ENCODE data around the gene QPCT.
A peak's percentile ranks its signal among the peaks of the same experiment; 100 is the strongest.
"Not testable (repeated sequence)": the region's sequence is repeated elsewhere in the genome, so short reads cannot be mapped to it uniquely, and the experiment has no call there.

The QPCT gene

DNA sequence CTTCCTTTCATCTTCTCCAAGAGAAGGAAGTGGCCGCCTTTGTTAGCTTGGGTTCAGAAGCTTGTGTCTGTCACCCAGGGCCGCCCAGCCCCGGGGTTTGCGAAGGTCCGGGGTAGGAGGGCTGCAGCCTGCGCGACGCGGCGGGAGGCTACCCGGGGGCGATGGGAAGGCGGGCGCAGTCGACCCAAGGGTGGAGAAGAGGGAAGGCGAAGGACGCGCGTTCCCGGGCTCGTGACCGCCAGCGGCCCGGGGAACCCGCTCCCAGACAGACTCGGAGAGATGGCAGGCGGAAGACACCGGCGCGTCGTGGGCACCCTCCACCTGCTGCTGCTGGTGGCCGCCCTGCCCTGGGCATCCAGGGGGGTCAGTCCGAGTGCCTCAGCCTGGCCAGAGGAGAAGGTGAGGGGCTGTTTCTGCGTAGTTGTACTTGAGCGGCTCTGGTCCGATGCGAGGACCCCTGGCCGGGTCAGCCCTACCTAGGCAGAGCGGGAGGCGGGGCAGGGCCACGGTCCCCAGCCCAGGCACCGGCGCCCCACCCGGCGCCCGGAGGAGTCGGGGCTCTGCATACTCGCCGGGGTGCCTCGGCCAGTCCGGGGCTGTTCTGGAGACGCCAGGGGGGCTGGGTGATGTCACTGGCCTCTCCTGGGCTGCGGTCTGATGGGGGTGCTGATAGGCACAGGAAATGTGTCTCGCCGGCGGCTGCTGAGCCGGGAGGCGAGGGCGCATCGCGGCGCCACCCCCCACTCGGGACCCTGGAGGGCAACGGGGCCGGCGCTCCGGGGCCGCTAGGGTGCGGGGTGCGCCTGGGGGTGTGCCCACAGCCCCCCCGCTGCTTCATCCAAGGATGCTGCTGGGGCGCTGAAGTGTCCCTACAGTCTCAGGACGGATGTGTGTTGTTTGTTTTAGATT is at the start of gene QPCT:
QPCT (plus strand) TSS at position 178 of the 909 bp plus-strand sequence; CDS start at position 280, 102 bp downstream.
- peak within 1 kb of the TSS; percentile 49; the same call in 1 of the 2 replicates for H3K4me3 ChIP-seq (ENCODE audit: low read length)
- no peak for TF ChIP-seq ZNF274 (IDR thresholded peaks at IDR 0.05; ENCODE audit: low read depth, low read length)

DNA sequence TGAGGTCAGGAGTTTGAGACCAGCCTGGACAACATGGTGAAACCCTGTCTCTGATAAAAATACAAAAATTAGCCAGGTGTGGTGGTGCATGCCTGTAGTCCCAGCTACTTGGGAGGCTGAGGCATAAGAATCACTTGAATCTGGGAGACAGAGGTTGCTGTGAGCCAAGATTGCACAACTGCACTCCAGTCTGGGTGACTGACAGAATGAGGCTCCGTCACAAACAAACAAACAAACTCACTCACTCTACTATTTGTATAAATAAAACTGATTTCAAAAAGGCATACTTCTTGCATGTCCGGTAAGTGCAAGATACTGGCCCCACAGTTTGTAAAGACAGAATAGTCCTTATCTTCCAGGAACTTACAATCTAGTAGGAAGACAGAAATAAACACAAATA is 49.6 kb upstream of the QPCT start:
- H3K4me3 ChIP-seq (ENCODE audit: low read length) = not testable (repeated sequence)

DNA sequence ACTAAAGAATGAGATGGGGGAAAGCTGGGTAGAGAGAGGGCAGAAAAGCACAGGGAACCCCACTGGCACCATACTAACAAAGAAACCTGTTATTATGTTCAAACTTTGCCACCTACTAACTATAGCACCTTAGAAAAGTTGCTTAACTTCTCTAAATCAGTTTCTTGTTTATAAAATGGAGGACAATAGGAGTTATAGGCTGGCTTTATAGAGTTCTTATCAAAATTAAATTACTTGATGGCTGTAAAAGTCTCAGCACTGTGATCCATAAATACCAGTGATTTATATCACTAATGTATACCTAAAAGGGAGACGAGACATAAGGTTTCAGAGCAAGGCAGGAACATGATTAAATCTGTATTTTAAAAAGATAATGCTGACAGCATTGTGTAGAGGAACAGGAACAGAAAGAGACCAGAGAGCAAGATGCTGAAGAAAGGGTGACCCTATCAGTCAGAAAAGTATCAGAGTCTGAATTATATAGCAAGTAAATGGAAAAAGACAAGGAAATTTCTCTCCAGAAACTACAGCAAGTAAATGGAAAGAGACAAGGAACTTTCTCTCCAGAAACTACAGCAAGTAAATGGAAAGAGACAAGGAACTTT is 48.9 kb upstream of the QPCT start:
- H3K4me3 ChIP-seq (ENCODE audit: low read length) = no peak overlapping the region
- TF ChIP-seq ZNF274 (IDR thresholded peaks at IDR 0.05; ENCODE audit: low read depth, low read length) = no peak

DNA sequence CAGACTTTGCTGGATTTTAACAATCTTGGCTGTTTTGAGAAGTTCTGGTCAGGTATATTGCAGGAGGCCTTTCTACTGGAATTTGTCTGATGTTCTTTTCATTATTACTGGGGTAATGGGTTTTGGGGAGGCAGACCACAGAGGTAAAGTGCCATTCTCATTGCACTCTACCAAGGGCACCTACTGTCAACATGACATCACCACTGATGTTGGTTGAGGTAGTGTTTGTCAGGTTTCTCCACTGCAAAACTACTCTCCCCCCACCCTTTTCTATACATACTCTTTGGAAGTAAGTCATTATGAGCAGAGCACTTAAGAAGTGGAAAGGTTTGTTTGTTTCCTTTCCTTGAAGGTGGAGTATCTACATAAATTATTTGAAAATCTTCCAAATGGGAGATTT is 46.8 kb upstream of the QPCT start:
- no peak overlapping the region for H3K4me3 ChIP-seq (ENCODE audit: low read length)
- no peak for TF ChIP-seq ZNF274 (IDR thresholded peaks at IDR 0.05; ENCODE audit: low read depth, low read length)

DNA sequence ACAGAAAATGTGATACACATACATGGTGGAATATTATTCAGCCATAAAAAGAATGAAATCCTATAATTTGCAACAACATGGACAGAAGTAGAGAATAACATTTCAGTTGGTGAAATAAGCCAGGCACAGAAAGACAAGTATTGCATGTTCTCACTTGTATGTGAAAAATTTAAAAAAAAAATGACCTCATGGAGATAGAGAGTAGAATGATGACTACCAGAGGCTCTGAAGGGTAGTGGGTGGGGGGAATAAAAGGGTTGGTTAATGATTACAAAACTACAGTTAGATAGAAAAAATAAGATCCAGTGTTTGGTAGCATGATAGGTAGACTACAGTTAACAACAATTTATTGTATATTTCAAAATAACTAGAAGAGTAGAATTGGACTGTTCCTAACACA is 44.3 kb upstream of the QPCT start:
- H3K4me3 ChIP-seq (ENCODE audit: low read length) = no peak overlapping the region

DNA sequence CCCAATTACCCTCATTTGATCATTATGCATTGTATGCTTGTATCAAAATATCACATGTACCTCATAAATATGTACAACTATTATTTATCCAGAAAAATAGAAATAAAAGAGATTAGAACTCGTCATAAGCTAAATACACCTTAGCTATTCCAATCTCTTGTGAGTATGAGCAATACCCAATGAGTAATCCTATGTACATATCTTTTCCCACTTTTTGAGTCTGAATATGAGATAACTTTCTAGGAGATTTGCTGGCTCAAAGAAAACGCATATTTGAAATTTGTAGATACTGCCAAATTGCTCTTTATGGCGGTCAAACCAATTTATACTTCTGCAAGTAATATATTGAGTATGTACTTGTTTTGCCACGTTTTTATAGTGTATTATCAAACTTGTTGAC is 43.9 kb upstream of the QPCT start:
- no peak for TF ChIP-seq ZNF274 (IDR thresholded peaks at IDR 0.05; ENCODE audit: low read depth, low read length)
- H3K4me3 ChIP-seq (ENCODE audit: low read length) = no peak overlapping the region

More for the DNA sequence above, 44.3 kb upstream of the QPCT start:
- no peak for TF ChIP-seq ZNF274 (IDR thresholded peaks at IDR 0.05; ENCODE audit: low read depth, low read length)

- no peak for TF ChIP-seq ZNF274 (IDR thresholded peaks at IDR 0.05; ENCODE audit: low read depth, low read length)
- H3K4me3 ChIP-seq (ENCODE audit: low read length) = no peak overlapping the region
Measured at GRCh38 chr2:37301408-37301807, 43.0 kb upstream of the QPCT start.

- TF ChIP-seq ZNF274 (IDR thresholded peaks at IDR 0.05; ENCODE audit: low read depth, low read length) = no peak
- H3K4me3 ChIP-seq (ENCODE audit: low read length) = no peak overlapping the region
Measured at GRCh38 chr2:37302701-37303252, 41.7 kb upstream of the QPCT start.

DNA sequence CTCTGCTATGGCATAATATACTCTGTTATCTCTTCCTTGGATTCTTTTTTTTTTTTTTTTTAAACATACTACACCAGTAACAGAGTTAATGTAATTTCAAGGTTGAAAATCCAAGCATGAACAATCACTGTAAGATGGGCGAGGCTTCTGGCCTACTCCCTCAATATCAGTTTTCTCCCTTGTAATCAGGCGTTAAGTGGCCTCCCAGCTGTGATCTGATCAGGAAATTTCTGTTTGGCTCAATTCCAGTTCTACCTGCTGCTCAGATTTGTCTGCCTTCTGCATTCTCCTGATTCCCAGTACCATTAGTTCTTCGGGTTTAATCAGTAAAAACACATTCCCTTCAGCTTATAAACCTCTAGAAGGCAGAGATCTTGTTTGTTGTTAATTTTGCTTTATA is 38.4 kb upstream of the QPCT start:
- no peak for TF ChIP-seq ZNF274 (IDR thresholded peaks at IDR 0.05; ENCODE audit: low read depth, low read length)
- no peak overlapping the region for H3K4me3 ChIP-seq (ENCODE audit: low read length)

DNA sequence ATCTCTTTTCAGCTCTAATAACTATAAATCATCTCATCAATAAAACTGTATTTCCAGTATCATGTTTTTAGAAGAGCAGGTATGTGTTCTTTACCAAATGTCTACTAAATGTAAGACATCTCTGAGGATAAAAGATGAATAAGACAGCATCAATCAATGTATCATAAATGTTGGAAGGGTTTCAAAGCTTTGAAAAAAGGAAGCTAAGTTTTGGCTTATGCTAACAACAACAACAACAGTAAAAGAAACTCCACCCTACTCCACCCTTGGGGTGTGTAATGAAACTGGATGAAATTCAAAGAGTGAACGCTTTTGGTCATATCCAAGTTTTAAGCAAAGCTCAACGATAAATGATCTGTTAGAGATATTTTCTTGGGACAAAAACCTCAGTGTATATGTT is 36.9 kb upstream of the QPCT start:
- TF ChIP-seq ZNF274 (IDR thresholded peaks at IDR 0.05; ENCODE audit: low read depth, low read length) = no peak
- H3K4me3 ChIP-seq (ENCODE audit: low read length) = no peak overlapping the region

DNA sequence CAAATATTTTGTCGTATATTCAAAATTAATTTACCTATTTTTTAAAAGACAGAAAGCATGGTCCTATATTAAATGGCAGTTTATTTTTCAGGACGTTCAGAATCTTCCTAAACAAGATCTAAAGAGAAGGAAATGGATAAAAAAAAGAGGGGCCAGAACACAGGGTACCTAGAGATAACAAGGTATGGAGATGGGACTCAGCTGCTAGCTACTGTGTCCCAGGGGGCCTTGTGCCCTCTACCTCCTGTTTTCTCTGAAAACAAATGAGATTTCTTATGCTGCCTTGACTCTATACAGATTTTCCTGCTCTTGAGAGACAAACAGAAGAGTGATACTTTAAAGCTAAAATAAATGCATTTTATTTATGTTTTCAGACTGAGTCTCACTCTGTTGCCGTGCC is 29.1 kb upstream of the QPCT start:
- no peak overlapping the region for H3K4me3 ChIP-seq (ENCODE audit: low read length)
- TF ChIP-seq ZNF274 (IDR thresholded peaks at IDR 0.05; ENCODE audit: low read depth, low read length) = no peak

- TF ChIP-seq ZNF274 (IDR thresholded peaks at IDR 0.05; ENCODE audit: low read depth, low read length) = no peak
- H3K4me3 ChIP-seq (ENCODE audit: low read length) = no peak overlapping the region
Measured at GRCh38 chr2:37316181-37316580, 28.2 kb upstream of the QPCT start.

GRCh38 chr2:37317746-37318145 is 26.7 kb upstream of the QPCT start:
- H3K4me3 ChIP-seq (ENCODE audit: low read length) = no peak overlapping the region
- TF ChIP-seq ZNF274 (IDR thresholded peaks at IDR 0.05; ENCODE audit: low read depth, low read length) = no peak

- H3K4me3 ChIP-seq (ENCODE audit: low read length) = no peak overlapping the region
- TF ChIP-seq ZNF274 (IDR thresholded peaks at IDR 0.05; ENCODE audit: low read depth, low read length) = no peak
Measured at GRCh38 chr2:37318401-37318800, 26.0 kb upstream of the QPCT start.

Measured in GM08714 (cell line).